ENCODE data around the gene C11orf98. TPM values are rescaled to one million over a fixed set of nuclear protein-coding genes. Genes with fewer than 3 reads are reported as not detected.

C11orf98 gene
- 64.8 and 76.5 TPM in 2 replicates for total RNA-seq

GRCh38 chr11:62665075-62665598 lies at the start of gene C11orf98, which contains the start of gene CSKMT:
TSS of gene C11orf98 (minus strand) at chr11:62665210. CDS start at chr11:62665169, 41 bp downstream.
TSS of gene CSKMT (plus strand) at chr11:62665312. CDS start at chr11:62665880, 568 bp downstream.
- TF ChIP-seq CTCF (IDR thresholded peaks at IDR 0.05; ENCODE audit: insufficient read depth, low read length, poor library complexity, severe bottlenecking) = no peak
- no peak for DNase-seq (ENCODE audit: low read depth)

GRCh38 chr11:62713343-62713742 lies 48.3 kb upstream of the C11orf98 start:
- no peak for DNase-seq (ENCODE audit: low read depth)
- H3K4me3 ChIP-seq (ENCODE audit: low read depth, low read length) = no peak overlapping the region
- no peak for TF ChIP-seq CTCF (IDR thresholded peaks at IDR 0.05; ENCODE audit: insufficient read depth, low read length, poor library complexity, severe bottlenecking)
- H3K27me3 ChIP-seq (ENCODE audit: control insufficient read depth, insufficient read depth, low read length) = no peaks in the 10 kb centered on the region
- peaks cover 4% of the 10 kb centered on the region for H3K36me3 ChIP-seq (ENCODE audit: control insufficient read depth, insufficient read depth, low read length)

More at GRCh38 chr11:62665075-62665598, at the start of gene C11orf98, which contains the start of gene CSKMT:
- H3K4me3 ChIP-seq (ENCODE audit: low read depth, low read length) = peak within 1 kb of the TSS; percentile 77
- H3K27me3 ChIP-seq (ENCODE audit: control insufficient read depth, insufficient read depth, low read length) = no peaks in the 10 kb centered on the region
- peaks cover 1% of the 10 kb centered on the region for H3K36me3 ChIP-seq (ENCODE audit: control insufficient read depth, insufficient read depth, low read length)

GRCh38 chr11:62712861-62713260 lies 47.9 kb upstream of the C11orf98 start:
- Histone ChIP-seq H3K4me3 (ENCODE audit: low read depth, low read length) (no peak overlapping the region), H3K36me3 (ENCODE audit: control insufficient read depth, insufficient read depth, low read length) (peaks cover 4% of the 10 kb centered on the region), H3K27me3 (ENCODE audit: control insufficient read depth, insufficient read depth, low read length) (no peaks in the 10 kb centered on the region)
- DNase-seq (ENCODE audit: low read depth) = no peak
- no peak for TF ChIP-seq CTCF (IDR thresholded peaks at IDR 0.05; ENCODE audit: insufficient read depth, low read length, poor library complexity, severe bottlenecking)

- no peak for DNase-seq (ENCODE audit: low read depth)
- H3K4me3 ChIP-seq (ENCODE audit: low read depth, low read length) = no peak overlapping the region
- peaks cover 4% of the 10 kb centered on the region for H3K36me3 ChIP-seq (ENCODE audit: control insufficient read depth, insufficient read depth, low read length)
- no peak for TF ChIP-seq CTCF (IDR thresholded peaks at IDR 0.05; ENCODE audit: insufficient read depth, low read length, poor library complexity, severe bottlenecking)
- H3K27me3 ChIP-seq (ENCODE audit: control insufficient read depth, insufficient read depth, low read length) = no peaks in the 10 kb centered on the region
Observed at GRCh38 chr11:62712276-62712812, 47.3 kb upstream of the C11orf98 start.

DNA sequence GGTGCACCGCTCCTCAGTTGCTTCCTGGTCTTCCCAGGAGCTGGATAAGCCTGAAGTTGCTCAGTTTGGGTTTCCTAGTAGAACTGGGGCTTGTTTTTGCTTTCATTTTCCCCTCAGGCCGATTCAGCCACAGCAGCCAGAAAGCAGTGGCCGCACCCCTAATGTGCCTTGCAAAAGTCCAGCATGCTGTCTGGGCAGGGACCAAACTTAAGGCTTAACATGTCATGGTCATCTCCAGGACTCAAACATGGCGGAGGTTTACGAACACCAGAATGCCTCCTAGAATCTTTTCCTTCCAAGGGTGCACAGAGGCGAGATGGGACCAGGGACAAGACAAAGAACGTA lies 45.0 kb upstream of the C11orf98 start:
- TF ChIP-seq CTCF (IDR thresholded peaks at IDR 0.05; ENCODE audit: insufficient read depth, low read length, poor library complexity, severe bottlenecking) = no peak
- H3K4me3 ChIP-seq (ENCODE audit: low read depth, low read length) = peak overlapping the region; percentile 35
- H3K27me3 ChIP-seq (ENCODE audit: control insufficient read depth, insufficient read depth, low read length) = no peaks in the 10 kb centered on the region
- DNase-seq (ENCODE audit: low read depth) = no peak
- H3K36me3 ChIP-seq (ENCODE audit: control insufficient read depth, insufficient read depth, low read length) = peaks cover 4% of the 10 kb centered on the region
